Inflammatory macrophage (primary cell): ENCODE data around the gene ANXA6.

Experiments used
- DNase-seq, 2 donors: peaks; one replicate each; pipeline ENCODE4 v3.0.0-alpha.2; 2020 to 2022

Gene ANXA6

DNA sequence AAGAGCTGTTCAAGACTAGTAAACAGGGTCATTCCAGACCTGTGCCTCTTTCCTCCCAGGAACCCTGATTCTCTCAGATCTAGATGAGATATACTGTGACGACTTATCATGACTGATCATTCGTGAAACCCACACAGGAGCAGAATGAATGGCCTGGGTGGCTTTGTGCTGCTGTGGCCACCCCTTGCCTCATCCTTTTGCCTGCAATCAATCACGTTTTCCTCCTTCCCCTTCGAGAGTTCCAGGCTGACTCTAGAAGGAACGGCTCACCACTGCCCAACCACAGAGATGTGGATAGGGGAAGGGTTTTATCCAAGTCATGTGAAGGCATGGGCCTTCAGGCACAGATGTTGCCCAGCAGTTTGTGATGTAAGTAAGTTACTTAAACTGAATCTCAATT lies 5.8 kb downstream of the ANXA6 start:
- DNase-seq, result peak; percentile 98 to 99

DNA sequence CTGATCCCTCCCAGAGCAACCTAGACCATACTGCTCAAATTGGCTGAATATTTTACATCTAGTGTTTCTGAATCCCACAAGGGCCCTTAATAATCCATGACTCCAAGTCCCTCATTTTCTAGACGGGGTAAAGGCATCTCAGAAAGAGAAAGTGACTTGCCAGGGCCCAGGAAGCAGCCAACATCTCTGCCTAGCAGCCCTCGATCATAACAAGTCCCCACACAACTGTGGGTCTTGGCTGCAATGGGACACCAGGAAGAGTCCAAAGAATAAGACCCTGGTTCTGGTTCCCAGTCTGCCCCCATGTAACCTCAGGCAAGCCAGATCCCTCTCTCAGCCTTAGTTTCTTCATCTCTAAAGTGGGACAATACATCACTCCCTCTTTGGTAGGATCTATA lies 6.3 kb downstream of the ANXA6 start:
- DNase-seq, result no peak

DNA sequence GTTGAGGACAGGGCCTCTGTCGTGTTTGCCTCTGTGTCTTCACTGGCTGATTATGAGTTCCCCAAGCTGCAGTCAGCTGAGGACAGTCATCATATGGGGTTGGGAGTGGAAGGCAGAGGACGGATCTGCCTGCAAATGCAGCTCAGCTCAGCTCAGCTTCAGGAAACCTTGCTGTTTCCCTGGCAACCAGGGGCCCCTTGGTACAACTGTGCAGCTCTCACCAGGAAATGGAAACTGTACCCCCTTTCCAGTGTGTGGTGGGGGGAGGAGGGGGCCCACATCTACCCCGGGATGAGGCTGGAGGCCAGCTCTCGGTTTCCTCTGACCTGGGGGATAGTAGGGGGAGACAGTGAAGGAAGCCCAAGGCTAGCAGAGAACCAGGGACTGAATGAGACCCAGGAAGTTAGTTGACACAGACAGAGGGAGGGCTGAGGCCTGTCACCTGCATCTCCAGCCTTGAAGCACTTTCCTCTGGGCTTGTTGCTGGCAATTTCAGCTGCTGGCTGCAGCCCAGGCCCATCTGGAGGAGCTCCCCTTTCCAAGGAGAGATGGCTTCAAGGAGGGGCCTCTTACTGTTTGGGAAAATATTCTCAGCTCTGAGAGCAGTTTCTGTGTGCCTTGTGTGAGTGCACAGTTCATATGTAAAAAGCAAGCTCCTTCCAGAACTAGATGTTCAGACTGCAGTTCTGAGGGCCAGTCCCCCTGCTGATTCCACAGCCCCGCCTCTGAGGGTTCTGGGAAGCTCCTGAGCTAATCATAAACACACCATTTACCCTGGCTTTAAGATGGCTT lies 6.9 kb downstream of the ANXA6 start:
- peak; percentile 80 to 91 for DNase-seq

GRCh38 chr5:151148583-151148982 lies 9.0 kb downstream of the ANXA6 start:
- DNase-seq, result no peak

DNA sequence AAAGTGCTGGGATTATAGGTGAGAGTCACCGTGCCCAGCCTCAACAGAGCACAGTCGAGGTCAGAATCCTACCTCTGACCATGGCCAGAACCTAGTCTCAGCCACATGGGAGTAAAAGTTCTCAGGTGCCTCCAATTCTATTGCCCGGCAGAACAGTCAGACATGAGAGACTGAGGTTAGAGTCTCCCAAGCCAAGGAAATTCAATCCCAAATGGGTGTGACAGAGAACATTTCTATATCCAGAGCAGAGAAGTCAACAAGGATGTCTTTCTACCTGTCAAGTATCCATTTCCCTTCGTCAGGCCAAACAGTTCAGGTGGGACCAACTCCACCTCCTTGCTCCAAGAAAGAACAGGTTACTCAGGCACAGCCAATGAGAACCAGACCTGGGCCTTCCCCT lies 10.5 kb downstream of the ANXA6 start:
- DNase-seq, result no peak

GRCh38 chr5:151146061-151146460 lies 11.5 kb downstream of the ANXA6 start:
- DNase-seq, result peak; percentile 30 to 45

DNA sequence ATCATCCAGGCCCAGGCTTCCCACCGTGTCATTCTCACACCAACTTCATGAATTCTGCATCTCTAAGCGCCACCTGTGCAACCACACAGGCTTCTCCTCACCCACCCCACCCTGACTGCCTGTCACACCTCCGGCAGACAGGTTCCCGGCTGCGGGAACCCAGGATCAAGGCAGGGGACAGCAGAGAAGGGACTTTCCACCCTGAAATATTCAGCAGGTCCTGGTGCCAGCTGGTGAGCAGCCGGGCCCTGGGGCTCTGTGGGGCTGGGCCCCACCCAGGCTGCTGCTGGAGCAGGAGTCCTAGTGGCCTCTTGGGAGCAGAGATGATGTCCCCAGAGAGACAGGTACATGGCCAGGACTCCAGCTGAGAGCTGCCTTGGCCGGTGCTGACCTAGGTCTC lies 12.7 kb downstream of the ANXA6 start:
- no peak for DNase-seq

GRCh38 chr5:151144275-151144674 lies 13.3 kb downstream of the ANXA6 start:
- DNase-seq, result no peak

GRCh38 chr5:151143645-151144044 lies 13.9 kb downstream of the ANXA6 start:
- no peak for DNase-seq

- no peak for DNase-seq
These were observed 14.6 kb downstream of the ANXA6 start for GRCh38 chr5:151142933-151143332.

GRCh38 chr5:151141535-151141934 lies 16.0 kb downstream of the ANXA6 start:
- no peak for DNase-seq

GRCh38 chr5:151140686-151141459 lies 16.7 kb downstream of the ANXA6 start:
- DNase-seq, result no peak

DNA sequence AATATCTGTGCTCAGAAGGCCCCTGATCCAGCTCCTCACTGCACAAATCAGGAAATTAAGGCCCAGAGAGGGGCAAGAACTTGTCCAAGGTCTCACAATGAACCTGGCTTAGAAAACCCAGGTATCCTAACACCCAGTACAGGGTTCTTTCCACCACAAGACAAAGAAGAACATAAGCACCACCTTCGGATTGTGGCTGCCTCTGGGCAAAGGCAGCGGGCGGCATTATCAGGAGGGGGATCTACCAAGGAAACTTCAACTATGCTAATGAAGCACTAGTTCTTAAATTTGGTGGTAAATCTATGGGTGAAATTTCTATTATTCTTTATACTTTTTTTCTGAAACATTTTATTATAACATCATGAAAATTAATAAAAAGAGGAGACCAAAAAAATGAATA lies 17.9 kb downstream of the ANXA6 start:
- no peak for DNase-seq

- DNase-seq, result no peak
These were observed 18.6 kb downstream of the ANXA6 start for GRCh38 chr5:151139015-151139414.

- DNase-seq, result no peak
These were observed 19.5 kb downstream of the ANXA6 start for GRCh38 chr5:151138114-151138513.

DNA sequence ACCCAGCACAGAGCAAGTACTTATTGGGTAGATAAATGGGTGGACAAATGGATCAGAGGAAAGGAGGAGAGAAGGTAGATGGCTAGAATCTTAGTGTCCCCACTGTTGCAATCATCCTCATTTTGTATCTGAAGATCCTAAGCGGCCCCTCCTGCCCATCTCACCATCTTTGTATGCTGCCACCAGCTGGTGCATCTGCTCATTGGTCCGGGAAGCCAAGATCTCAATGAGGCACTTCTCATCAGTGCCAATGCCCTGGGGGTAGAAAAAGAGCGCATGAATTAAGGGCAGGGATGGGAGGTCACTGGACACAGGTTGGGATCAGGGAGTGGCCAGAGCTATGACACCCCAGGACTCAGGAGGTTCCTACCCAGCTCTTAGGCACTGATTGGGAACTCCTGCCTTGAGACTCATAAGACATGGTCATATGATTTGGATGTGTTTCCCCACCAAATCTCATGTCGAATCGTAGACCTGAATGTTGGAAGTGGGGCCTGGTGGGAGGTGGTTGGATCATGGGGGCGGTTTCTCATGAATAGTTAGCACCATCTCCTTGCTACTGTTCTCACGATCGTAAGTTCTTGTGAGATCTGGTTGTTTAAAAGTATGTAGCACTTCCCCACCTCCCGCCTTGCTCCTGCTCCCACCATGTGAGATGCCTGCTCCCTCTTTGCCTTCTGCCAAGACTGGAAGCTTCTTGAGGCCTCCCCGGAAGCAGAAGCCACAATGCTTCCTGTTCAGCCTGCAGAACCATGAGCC lies 20.3 kb downstream of the ANXA6 start:
- DNase-seq, result no peak

DNA sequence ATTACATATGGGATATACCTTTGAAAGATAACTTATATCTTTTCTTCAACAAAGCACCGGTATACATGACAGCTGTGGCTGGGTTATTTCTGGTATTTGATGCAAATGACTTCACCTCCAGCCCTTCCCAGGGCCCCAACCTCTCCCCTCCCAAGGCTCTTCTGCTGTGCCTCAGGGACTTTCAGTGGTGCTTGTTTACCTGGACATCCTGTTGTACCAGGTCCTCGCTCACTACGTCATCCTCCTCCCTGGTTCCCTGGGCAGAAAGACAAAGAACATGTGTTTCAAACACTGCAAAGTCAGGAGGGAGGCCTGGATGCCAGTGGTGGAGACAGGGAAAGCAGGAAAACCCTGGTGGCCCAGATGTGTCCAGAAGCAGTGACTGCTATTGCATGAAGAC lies 23.4 kb downstream of the ANXA6 start:
- no peak for DNase-seq

GRCh38 chr5:151132963-151133362 lies 24.6 kb downstream of the ANXA6 start:
- peak; percentile 94 to 95 for DNase-seq

DNA sequence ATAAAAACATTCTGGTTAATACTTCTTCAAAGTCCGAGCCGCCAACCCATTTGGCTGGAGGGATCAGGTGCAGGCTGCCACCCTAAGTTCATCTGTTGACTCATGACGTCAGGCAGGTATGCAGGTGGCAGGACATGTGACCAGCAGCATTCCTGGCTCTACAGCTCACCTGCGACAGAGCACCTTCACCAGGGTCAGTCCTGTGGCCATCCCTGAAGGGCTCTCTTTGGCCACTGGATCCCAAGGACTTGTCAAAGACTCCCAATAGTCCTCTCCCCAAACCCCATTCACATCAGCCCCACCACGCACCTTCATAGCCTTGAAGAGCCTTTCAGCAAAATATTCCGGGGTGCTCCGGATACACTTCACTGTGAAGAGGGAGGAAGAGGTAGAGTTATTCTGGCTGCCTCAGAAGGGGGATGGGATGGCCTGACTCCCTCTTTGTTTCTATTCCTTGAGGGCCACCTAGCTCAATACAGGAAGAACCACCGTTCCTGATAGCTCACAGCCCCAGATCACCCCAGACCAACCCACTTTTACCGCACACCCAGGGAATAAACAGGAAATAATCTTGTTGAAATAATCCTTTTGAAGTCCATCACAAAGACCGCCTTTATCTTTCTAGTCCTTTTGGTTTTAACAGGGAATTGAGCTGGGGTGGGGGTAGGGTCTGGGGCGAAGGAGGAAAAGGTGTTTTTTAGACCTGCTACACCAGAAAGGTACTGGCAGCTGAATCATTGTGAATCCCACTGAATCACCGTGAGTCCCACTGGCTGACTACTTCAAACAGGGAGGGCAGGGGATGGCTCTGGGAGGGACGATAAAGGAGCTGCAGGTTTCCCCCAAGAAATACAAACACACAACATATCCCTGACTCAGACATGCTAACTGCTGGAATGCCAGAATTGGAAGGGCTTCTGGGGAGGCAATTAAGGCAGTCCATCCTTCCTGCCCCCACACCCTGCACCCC lies 26.4 kb downstream of the ANXA6 start:
- no peak for DNase-seq

GRCh38 chr5:151130235-151130921 lies 27.2 kb downstream of the ANXA6 start:
- DNase-seq, result no peak

DNA sequence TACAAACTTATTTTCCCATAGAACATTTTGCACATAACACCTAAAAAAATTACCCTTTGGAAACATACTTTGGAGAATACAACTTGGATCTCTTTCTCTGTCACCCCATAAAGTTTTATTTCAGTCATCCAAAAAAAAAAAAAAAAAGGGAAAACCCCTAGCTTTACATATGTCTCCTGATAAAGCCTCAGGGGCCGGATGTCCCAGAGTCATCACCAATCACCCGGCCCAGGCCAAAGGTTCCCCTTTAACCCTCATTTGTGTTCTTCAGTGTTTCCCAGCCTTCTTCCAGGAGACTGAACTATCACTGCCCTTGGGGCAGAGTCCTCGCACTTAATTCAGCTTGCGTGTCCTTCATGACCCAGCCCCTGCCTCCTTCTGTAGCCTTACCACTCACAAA lies 28.8 kb downstream of the ANXA6 start:
- no peak for DNase-seq

DNA sequence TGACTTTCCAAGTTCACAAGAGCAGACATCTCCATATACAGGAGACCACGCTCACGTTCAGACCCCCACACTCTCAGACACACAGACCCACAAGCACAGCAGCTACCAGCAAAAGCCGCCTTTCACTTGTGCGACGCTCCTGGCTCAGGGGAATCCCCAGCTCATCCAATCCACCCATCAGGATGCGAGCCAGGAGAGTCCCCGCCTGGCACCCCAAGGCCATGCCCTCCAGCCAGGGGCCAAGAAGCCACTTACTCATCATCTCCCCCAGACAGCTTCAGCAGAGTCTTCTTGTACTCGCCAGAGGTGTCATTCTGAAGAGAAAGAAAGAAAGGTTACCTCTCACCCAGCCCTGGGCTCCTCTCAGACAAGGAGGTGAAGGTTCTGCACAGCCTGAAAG lies 29.7 kb downstream of the ANXA6 start:
- no peak for DNase-seq
